Ectodermal cell (in vitro differentiated cells): ENCODE data around the gene TEX44.
"Not testable (repeated sequence)": the region's sequence is repeated elsewhere in the genome, so short reads cannot be mapped to it uniquely, and the experiment has no call there.

Source experiments
- H3K27ac ChIP-seq: 2 replicates; pipeline ENCODE4 v1.7.0; 2013; ENCODE audit warnings: mild to moderate bottlenecking, low read depth, low read length; ENCODE audit not compliant: insufficient read depth, poor library complexity, severe bottlenecking
- H3K27me3 ChIP-seq: 2 replicates; pipeline ENCODE4 v1.7.0; 2013; ENCODE audit warnings: mild to moderate bottlenecking, low read length; ENCODE audit not compliant: insufficient read depth, control insufficient read depth, poor library complexity, severe bottlenecking
- H3K36me3 ChIP-seq: one replicate; pipeline ENCODE4 v1.7.0; 2013; ENCODE audit warnings: low read length; ENCODE audit not compliant: control insufficient read depth, insufficient read depth
- H3K4me1 ChIP-seq: one replicate; pipeline ENCODE4 v1.7.0; 2013; ENCODE audit warnings: low read length; ENCODE audit not compliant: control insufficient read depth, insufficient read depth
- H3K4me3 ChIP-seq: 2 replicates; pipeline ENCODE4 v1.7.0; 2013; ENCODE audit warnings: low read depth, low read length, control low read depth; ENCODE audit not compliant: insufficient read depth
- H3K9me3 ChIP-seq: 2 replicates; pipeline ENCODE4 v1.7.0; 2013; ENCODE audit warnings: mild to moderate bottlenecking, low read length, moderate library complexity; ENCODE audit not compliant: control insufficient read depth
- WGBS, 2 experiments: methylation state at CpG; one replicate each; pipeline ENCODE4 v1.1.7; 2013; ENCODE audit warnings: missing lambda C conversion rate in 2 of 2; 5-methylcytosine and 5-hydroxymethylcytosine counted together

The TEX44 gene

GRCh38 chr2:231556496-231556895 is 36.2 kb upstream of the TEX44 start:
- H3K27ac ChIP-seq, H3K9me3 ChIP-seq, H3K27me3 ChIP-seq, H3K4me1 ChIP-seq, H3K4me3 ChIP-seq, H3K36me3 ChIP-seq: not testable (repeated sequence)
- WGBS, 2 experiments = 92 to 93% methylated on average over 8 of the region's 8 CpGs

GRCh38 chr2:231556981-231557380 is 35.7 kb upstream of the TEX44 start:
- Histone ChIP-seq H3K27ac (no peak overlapping the region), H3K4me1 (no peaks in the 10 kb centered on the region), H3K36me3 (no peaks in the 10 kb centered on the region), H3K27me3 (no peaks in the 10 kb centered on the region), H3K4me3 (no peak overlapping the region), H3K9me3 (no peaks in the 10 kb centered on the region)
- 92 to 97% methylated on average over 7 of the region's 7 CpGs for WGBS, 2 experiments

GRCh38 chr2:231557571-231558217 is 35.0 kb upstream of the TEX44 start:
- H3K27ac ChIP-seq = no peak overlapping the region
- 58 to 61% methylated on average over 11 of the region's 11 CpGs for WGBS, 2 experiments
- H3K9me3 ChIP-seq = no peaks in the 10 kb centered on the region
- no peaks in the 10 kb centered on the region for H3K4me1 ChIP-seq
- no peaks in the 10 kb centered on the region for H3K36me3 ChIP-seq
- no peak overlapping the region for H3K4me3 ChIP-seq
- no peaks in the 10 kb centered on the region for H3K27me3 ChIP-seq

- no peaks in the 10 kb centered on the region for H3K9me3 ChIP-seq
- H3K4me3 ChIP-seq = no peak overlapping the region
- no peak overlapping the region for H3K27ac ChIP-seq
- no peaks in the 10 kb centered on the region for H3K4me1 ChIP-seq
- no peaks in the 10 kb centered on the region for H3K27me3 ChIP-seq
- H3K36me3 ChIP-seq = no peaks in the 10 kb centered on the region
- 7 to 10% methylated on average over 3 of the region's 3 CpGs for WGBS, 2 experiments
Measured at GRCh38 chr2:231563378-231563961, 29.2 kb upstream of the TEX44 start.

GRCh38 chr2:231565887-231566594 is 26.6 kb upstream of the TEX44 start:
- Histone ChIP-seq H3K4me3 (no peak overlapping the region), H3K27me3 (no peaks in the 10 kb centered on the region), H3K36me3 (no peaks in the 10 kb centered on the region), H3K4me1 (no peaks in the 10 kb centered on the region), H3K27ac (no peak overlapping the region), H3K9me3 (no peaks in the 10 kb centered on the region)
- WGBS, 2 experiments = 77 to 94% methylated on average over 4 of the region's 4 CpGs

GRCh38 chr2:231567159-231567558 is 25.5 kb upstream of the TEX44 start:
- no peaks in the 10 kb centered on the region for H3K27me3 ChIP-seq
- no peak overlapping the region for H3K4me3 ChIP-seq
- no peaks in the 10 kb centered on the region for H3K36me3 ChIP-seq
- no peak overlapping the region for H3K27ac ChIP-seq
- no peaks in the 10 kb centered on the region for H3K9me3 ChIP-seq
- 92 to 94% methylated on average over 3 of the region's 3 CpGs for WGBS, 2 experiments
- peaks cover 8% of the 10 kb centered on the region for H3K4me1 ChIP-seq

- H3K4me1 ChIP-seq = peaks cover 12% of the 10 kb centered on the region
- H3K27ac ChIP-seq = no peak overlapping the region
- no peaks in the 10 kb centered on the region for H3K9me3 ChIP-seq
- no peak overlapping the region for H3K4me3 ChIP-seq
- no peaks in the 10 kb centered on the region for H3K36me3 ChIP-seq
- H3K27me3 ChIP-seq = no peaks in the 10 kb centered on the region
- 83 to 85% methylated on average over 6 of the region's 6 CpGs for WGBS, 2 experiments
Measured at GRCh38 chr2:231568098-231568784, 24.4 kb upstream of the TEX44 start.

GRCh38 chr2:231568785-231569435 is 23.8 kb upstream of the TEX44 start:
- H3K27me3 ChIP-seq = no peaks in the 10 kb centered on the region
- H3K36me3 ChIP-seq = no peaks in the 10 kb centered on the region
- H3K9me3 ChIP-seq = no peaks in the 10 kb centered on the region
- H3K27ac ChIP-seq = no peak overlapping the region
- H3K4me3 ChIP-seq = no peak overlapping the region
- WGBS, 2 experiments = 89 to 92% methylated on average over 7 of the region's 7 CpGs
- peaks cover 19% of the 10 kb centered on the region for H3K4me1 ChIP-seq

- not testable (repeated sequence) for H3K27me3 ChIP-seq, H3K27ac ChIP-seq, H3K9me3 ChIP-seq, H3K4me3 ChIP-seq, H3K36me3 ChIP-seq
- WGBS, 2 experiments = 92 to 93% methylated on average over 5 of the region's 5 CpGs
- H3K4me1 ChIP-seq = peaks cover 24% of the 10 kb centered on the region
Measured at GRCh38 chr2:231570915-231571314, 21.7 kb upstream of the TEX44 start.
